ENCODE data around the gene ACBD6.

The ACBD6 gene

DNA sequence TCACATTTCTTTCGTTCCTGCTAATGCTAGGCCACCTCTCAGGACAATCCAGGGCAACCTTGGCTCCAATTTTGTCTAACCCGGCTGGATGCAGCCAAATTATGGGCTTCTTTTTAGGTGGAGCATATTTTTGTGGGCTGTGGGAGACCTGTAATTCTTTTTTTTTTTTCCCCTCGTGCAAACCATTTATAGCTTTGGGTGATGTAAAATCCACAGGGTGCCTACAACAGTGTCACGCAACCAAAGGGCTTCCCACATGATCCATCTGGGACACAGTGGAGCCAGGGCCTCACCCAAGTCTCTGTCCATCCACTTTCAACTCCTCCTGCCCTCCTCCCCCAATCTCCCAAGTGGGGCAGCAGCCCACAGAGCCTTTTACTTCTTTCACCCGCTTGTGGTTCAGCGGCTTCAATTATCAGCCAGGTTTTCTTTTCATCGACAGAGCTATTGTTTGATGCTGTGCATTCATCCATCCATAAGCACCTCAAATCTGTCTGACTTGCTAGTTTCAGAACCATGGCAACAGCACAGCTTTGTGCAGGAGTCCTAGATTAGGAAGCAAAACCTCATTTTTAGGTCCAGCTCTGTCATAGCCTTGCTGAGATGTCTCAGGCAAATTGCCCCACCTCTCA is 46.4 kb upstream of the ACBD6 start:
- no peaks in the 10 kb centered on the region for H4K20me1 ChIP-seq (ENCODE audit: insufficient read depth, low read length, poor library complexity, severe bottlenecking)
- no peaks in the 10 kb centered on the region for H3K9me2 ChIP-seq (replicated peaks; ENCODE audit: low read depth, low read length)
- no peak overlapping the region for H3K4me2 ChIP-seq (ENCODE audit: low read depth, low read length, poor library complexity, severe bottlenecking)
- no peak overlapping the region for H2AFZ ChIP-seq (ENCODE audit: low read length)
- no peaks in the 10 kb centered on the region for H3K4me1 ChIP-seq (ENCODE audit: insufficient read depth, low read length, poor library complexity, severe bottlenecking)
- H3K4me3 ChIP-seq (ENCODE audit: low read length, poor library complexity, severe bottlenecking) = no peak overlapping the region
- H3K79me2 ChIP-seq (ENCODE audit: insufficient read depth, low read length) = no peaks in the 10 kb centered on the region
- no peaks in the 10 kb centered on the region for H3F3A ChIP-seq (ENCODE audit: low read depth)
- H3K27me3 ChIP-seq (ENCODE audit: insufficient read depth, low read length, poor library complexity, severe bottlenecking) = no peaks in the 10 kb centered on the region
- H3K9me3 ChIP-seq (ENCODE audit: insufficient read depth, low read depth, low read length) = no peaks in the 10 kb centered on the region
- H3K36me3 ChIP-seq (ENCODE audit: insufficient read depth, low read length) = no peaks in the 10 kb centered on the region
- no peak overlapping the region for H3K9ac ChIP-seq (ENCODE audit: low read depth, low read length, poor library complexity, severe bottlenecking)
- TF ChIP-seq EZH2phosphoT487 (IDR thresholded peaks at IDR 0.05; ENCODE audit: borderline replicate concordance) (no peak), CTCF (conservative IDR thresholded peaks at IDR 0.05; ENCODE audit: low read length) (no peak)

DNA sequence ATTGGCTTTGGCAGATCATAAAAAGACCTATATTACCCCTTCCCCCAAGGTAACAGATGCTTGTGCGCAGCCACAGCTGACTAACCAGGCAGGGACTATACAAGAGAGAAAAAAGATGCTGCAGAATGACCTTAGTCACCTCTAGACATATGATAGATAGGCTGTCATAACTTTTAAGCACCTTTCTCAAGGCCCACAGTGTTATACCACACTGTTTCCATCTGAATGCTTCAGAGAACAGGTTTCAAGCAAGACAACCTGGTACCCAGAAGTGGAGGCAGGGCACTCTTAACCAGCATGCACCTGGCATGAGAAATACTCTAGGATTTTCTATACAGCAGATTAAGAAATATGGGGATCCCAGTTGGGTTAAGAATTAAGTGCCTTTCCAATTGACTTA is 43.6 kb upstream of the ACBD6 start:
- no peak overlapping the region for H3K9ac ChIP-seq (ENCODE audit: low read depth, low read length, poor library complexity, severe bottlenecking)
- no peaks in the 10 kb centered on the region for H3K27me3 ChIP-seq (ENCODE audit: insufficient read depth, low read length, poor library complexity, severe bottlenecking)
- no peaks in the 10 kb centered on the region for H4K20me1 ChIP-seq (ENCODE audit: insufficient read depth, low read length, poor library complexity, severe bottlenecking)
- no peaks in the 10 kb centered on the region for H3K36me3 ChIP-seq (ENCODE audit: insufficient read depth, low read length)
- no peaks in the 10 kb centered on the region for H3K9me3 ChIP-seq (ENCODE audit: insufficient read depth, low read depth, low read length)
- H3F3A ChIP-seq (ENCODE audit: low read depth) = no peaks in the 10 kb centered on the region
- no peaks in the 10 kb centered on the region for H3K9me2 ChIP-seq (replicated peaks; ENCODE audit: low read depth, low read length)
- no peak overlapping the region for H3K4me2 ChIP-seq (ENCODE audit: low read depth, low read length, poor library complexity, severe bottlenecking)
- no peaks in the 10 kb centered on the region for H3K4me1 ChIP-seq (ENCODE audit: insufficient read depth, low read length, poor library complexity, severe bottlenecking)
- H3K4me3 ChIP-seq (ENCODE audit: low read length, poor library complexity, severe bottlenecking) = no peak overlapping the region
- no peak overlapping the region for H2AFZ ChIP-seq (ENCODE audit: low read length)
- no peaks in the 10 kb centered on the region for H3K79me2 ChIP-seq (ENCODE audit: insufficient read depth, low read length)
- no peak for TF ChIP-seq CTCF (conservative IDR thresholded peaks at IDR 0.05; ENCODE audit: low read length)
- no peak for TF ChIP-seq EZH2phosphoT487 (IDR thresholded peaks at IDR 0.05; ENCODE audit: borderline replicate concordance)

- Histone ChIP-seq H2AFZ (ENCODE audit: low read length) (no peak overlapping the region; the same call in 1 of the 2 replicates), H3K27me3 (ENCODE audit: insufficient read depth, low read length, poor library complexity, severe bottlenecking) (no peaks in the 10 kb centered on the region), H3F3A (ENCODE audit: low read depth) (no peaks in the 10 kb centered on the region), H3K9me2 (replicated peaks; ENCODE audit: low read depth, low read length) (no peaks in the 10 kb centered on the region), H3K4me3 (ENCODE audit: low read length, poor library complexity, severe bottlenecking) (no peak overlapping the region), H3K9me3 (ENCODE audit: insufficient read depth, low read depth, low read length) (no peaks in the 10 kb centered on the region), H3K36me3 (ENCODE audit: insufficient read depth, low read length) (no peaks in the 10 kb centered on the region), H3K4me2 (ENCODE audit: low read depth, low read length, poor library complexity, severe bottlenecking) (no peak overlapping the region), H4K20me1 (ENCODE audit: insufficient read depth, low read length, poor library complexity, severe bottlenecking) (no peaks in the 10 kb centered on the region), H3K9ac (ENCODE audit: low read depth, low read length, poor library complexity, severe bottlenecking) (no peak overlapping the region), H3K79me2 (ENCODE audit: insufficient read depth, low read length) (no peaks in the 10 kb centered on the region), H3K4me1 (ENCODE audit: insufficient read depth, low read length, poor library complexity, severe bottlenecking) (no peaks in the 10 kb centered on the region)
- no peak for TF ChIP-seq EZH2phosphoT487 (IDR thresholded peaks at IDR 0.05; ENCODE audit: borderline replicate concordance)
- TF ChIP-seq CTCF (conservative IDR thresholded peaks at IDR 0.05; ENCODE audit: low read length) = no peak
Measured at GRCh38 chr1:180544050-180544449, 41.7 kb upstream of the ACBD6 start.
